ENCODE data around the gene CFAP97D1. TPM values are rescaled to one million over a fixed set of nuclear protein-coding genes. Genes with fewer than 3 reads are reported as not detected.

Gene CFAP97D1
- total RNA-seq, 1 experiment from 2014 or later, result 0.13 TPM

DNA sequence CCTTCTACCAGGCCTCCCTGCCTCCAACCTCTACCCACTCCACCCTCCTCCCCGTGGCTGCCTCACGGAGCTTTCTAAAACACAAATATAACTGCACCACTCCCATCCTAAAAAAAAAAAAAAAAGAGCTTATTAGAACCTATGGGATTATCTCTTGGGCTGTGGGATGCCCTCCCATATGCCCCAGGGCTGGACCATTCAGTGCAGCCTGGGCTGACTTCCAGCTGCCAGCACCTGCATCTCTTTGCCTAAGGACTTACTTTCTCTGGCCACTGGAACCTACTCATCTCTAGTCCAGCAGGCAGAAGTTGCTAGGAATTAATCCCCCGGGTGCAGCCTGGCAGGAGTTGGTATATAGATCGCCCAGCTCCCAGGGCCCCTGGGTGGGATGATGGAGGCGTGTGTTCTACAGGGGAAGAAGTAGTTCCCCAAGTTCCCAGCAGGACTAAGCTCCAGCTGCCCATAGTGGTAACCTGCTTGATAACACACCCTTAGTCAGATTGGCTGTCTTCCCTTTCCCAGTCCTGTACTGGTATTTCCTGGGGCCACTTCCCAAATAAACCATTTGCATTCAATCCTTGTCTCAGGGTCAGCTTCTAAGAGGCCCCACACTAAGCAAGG, 42.4 kb downstream of the CFAP97D1 start:
- POLR2A ChIA-PET, result no interaction called here
- Mint-ChIP-seq H3K4me3 (no peak overlapping the region), H3K27me3 (ENCODE audit: low read depth) (no peaks in the 10 kb centered on the region), H3K36me3 (peaks cover 3% of the 10 kb centered on the region; the same call in 1 of the 2 replicates), H3K4me1 (no peaks in the 10 kb centered on the region), H3K27ac (no peak overlapping the region), H3K9me3 (no peaks in the 10 kb centered on the region)
- ATAC-seq (no peak), DNase-seq (ENCODE audit: low spot score) (no peak)
- CTCF ChIA-PET, result interaction anchor here (3.1 kb wide), 1 partner anchor 24 kb away, joined by 10 read pairs; no protein-coding TSS in a partner anchor
- TF ChIP-seq, protein P1, sequence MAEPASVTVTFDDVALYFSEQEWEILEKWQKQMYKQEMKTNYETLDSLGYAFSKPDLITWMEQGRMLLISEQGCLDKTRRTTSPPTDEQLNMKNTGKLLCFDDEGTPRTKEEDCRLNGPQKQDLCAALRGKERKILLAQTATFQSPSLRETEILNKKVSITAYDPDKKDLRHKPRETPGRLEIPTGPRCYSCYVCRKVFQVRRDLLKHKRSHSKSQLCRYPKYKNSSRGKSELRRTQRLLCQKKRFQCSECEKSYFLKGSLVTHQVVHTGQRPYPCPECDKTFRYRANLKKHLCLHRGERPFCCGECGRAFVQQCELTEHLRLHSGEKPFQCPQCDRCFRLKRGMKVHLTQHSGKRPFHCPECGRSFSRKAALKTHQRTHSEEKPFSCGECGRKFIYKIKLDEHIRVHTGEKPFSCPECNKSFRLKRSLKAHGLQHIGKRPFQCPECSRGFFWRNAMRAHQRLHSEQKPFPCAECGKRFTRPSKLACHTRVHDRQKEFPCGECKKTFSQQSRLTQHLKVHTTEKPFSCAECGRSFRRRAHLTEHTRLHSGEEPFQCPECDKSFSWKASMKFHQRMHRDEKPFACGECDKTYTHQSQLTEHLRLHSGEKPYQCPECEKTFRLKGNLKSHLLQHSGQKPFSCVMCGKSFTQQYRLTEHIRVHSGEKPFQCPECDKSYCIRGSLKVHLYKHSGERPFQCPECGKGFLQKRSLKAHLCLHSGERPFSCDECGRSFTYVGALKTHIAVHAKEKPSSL (CRISPR knock-in tag; conservative IDR thresholded peaks at IDR 0.05), result no peak
- TF ChIP-seq, protein P2, sequence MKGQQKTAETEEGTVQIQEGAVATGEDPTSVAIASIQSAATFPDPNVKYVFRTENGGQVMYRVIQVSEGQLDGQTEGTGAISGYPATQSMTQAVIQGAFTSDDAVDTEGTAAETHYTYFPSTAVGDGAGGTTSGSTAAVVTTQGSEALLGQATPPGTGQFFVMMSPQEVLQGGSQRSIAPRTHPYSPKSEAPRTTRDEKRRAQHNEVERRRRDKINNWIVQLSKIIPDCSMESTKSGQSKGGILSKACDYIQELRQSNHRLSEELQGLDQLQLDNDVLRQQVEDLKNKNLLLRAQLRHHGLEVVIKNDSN (CRISPR knock-in tag; IDR thresholded peaks at IDR 0.05), result no peak
- TF ChIP-seq, protein P3, sequence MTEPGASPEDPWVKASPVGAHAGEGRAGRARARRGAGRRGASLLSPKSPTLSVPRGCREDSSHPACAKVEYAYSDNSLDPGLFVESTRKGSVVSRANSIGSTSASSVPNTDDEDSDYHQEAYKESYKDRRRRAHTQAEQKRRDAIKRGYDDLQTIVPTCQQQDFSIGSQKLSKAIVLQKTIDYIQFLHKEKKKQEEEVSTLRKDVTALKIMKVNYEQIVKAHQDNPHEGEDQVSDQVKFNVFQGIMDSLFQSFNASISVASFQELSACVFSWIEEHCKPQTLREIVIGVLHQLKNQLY (CRISPR knock-in tag; IDR thresholded peaks at IDR 0.05), result no peak
- TF ChIP-seq IRF2 (CRISPR knock-in tag; IDR thresholded peaks at IDR 0.05; ENCODE audit: borderline replicate concordance, low read depth), result no peak

DNA sequence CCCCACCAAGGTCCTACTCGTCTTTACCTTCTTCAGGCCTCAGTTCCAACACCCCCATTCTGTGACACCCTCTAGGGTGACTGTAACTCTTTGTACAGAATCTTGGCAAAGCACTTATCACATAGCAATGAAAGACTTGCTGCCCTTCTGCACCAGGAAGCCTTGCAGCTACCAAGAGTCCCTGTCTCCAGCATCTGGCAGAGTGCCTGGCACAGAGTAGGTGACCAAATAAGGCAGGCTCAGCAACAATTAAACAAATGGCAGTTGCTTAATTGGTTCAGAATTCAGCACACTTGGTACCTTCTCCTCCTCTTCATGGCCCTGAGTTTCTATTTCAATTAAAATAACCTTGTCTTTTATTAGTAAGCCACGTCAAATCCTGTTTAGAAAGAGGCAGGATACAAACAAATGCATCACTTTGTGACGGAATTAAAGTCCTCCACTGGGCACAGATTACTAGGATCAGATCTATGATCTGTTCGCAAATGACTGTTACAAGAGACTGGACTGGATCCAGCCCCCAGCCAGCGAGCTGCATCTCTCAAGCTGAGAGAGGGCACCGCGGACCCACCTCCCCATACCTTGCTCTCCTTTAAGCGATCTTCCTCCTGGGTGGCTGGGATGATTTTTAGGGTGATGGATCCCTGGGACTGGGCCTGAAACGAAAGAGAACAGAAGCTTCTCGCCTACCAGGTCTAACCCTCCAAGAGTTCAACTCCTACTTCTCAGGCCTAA, 43.3 kb downstream of the CFAP97D1 start:
- ChIA-PET POLR2A (no interaction called here), CTCF (interaction anchor here (3.1 kb wide), 1 partner anchor 23 kb away, joined by 10 read pairs; no protein-coding TSS in a partner anchor)
- H3K4me1 Mint-ChIP-seq, result no peaks in the 10 kb centered on the region
- no peak overlapping the region for H3K27ac Mint-ChIP-seq
- H3K9me3 Mint-ChIP-seq, result no peaks in the 10 kb centered on the region
- TF ChIP-seq TCF7 (CRISPR knock-in tag; IDR thresholded peaks at IDR 0.05; ENCODE audit: low read depth), result no peak
- TF ChIP-seq FOXJ3 (CRISPR knock-in tag; IDR thresholded peaks at IDR 0.05; ENCODE audit: borderline replicate concordance), result no peak
- TF ChIP-seq, protein P4, sequence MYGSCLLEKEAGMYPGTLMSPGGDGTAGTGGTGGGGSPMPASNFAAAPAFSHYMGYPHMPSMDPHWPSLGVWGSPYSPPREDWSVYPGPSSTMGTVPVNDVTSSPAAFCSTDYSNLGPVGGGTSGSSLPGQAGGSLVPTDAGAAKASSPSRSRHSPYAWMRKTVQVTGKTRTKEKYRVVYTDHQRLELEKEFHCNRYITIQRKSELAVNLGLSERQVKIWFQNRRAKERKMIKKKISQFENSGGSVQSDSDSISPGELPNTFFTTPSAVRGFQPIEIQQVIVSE (CRISPR knock-in tag; IDR thresholded peaks at IDR 0.05; ENCODE audit: borderline replicate concordance), result no peak
- TF ChIP-seq, protein P5, sequence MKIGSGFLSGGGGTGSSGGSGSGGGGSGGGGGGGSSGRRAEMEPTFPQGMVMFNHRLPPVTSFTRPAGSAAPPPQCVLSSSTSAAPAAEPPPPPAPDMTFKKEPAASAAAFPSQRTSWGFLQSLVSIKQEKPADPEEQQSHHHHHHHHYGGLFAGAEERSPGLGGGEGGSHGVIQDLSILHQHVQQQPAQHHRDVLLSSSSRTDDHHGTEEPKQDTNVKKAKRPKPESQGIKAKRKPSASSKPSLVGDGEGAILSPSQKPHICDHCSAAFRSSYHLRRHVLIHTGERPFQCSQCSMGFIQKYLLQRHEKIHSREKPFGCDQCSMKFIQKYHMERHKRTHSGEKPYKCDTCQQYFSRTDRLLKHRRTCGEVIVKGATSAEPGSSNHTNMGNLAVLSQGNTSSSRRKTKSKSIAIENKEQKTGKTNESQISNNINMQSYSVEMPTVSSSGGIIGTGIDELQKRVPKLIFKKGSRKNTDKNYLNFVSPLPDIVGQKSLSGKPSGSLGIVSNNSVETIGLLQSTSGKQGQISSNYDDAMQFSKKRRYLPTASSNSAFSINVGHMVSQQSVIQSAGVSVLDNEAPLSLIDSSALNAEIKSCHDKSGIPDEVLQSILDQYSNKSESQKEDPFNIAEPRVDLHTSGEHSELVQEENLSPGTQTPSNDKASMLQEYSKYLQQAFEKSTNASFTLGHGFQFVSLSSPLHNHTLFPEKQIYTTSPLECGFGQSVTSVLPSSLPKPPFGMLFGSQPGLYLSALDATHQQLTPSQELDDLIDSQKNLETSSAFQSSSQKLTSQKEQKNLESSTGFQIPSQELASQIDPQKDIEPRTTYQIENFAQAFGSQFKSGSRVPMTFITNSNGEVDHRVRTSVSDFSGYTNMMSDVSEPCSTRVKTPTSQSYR (CRISPR knock-in tag; IDR thresholded peaks at IDR 0.05), result no peak
- no peak for TF ChIP-seq MXD4 (CRISPR knock-in tag; IDR thresholded peaks at IDR 0.05; ENCODE audit: borderline replicate concordance)
- no peak for TF ChIP-seq ZNF232 (CRISPR knock-in tag; IDR thresholded peaks at IDR 0.05)
- no peak for TF ChIP-seq NR1H2 (CRISPR knock-in tag; IDR thresholded peaks at IDR 0.05)
- no peak for TF ChIP-seq ZNF423 (CRISPR knock-in tag; IDR thresholded peaks at IDR 0.05)
- TF ChIP-seq, protein P6, sequence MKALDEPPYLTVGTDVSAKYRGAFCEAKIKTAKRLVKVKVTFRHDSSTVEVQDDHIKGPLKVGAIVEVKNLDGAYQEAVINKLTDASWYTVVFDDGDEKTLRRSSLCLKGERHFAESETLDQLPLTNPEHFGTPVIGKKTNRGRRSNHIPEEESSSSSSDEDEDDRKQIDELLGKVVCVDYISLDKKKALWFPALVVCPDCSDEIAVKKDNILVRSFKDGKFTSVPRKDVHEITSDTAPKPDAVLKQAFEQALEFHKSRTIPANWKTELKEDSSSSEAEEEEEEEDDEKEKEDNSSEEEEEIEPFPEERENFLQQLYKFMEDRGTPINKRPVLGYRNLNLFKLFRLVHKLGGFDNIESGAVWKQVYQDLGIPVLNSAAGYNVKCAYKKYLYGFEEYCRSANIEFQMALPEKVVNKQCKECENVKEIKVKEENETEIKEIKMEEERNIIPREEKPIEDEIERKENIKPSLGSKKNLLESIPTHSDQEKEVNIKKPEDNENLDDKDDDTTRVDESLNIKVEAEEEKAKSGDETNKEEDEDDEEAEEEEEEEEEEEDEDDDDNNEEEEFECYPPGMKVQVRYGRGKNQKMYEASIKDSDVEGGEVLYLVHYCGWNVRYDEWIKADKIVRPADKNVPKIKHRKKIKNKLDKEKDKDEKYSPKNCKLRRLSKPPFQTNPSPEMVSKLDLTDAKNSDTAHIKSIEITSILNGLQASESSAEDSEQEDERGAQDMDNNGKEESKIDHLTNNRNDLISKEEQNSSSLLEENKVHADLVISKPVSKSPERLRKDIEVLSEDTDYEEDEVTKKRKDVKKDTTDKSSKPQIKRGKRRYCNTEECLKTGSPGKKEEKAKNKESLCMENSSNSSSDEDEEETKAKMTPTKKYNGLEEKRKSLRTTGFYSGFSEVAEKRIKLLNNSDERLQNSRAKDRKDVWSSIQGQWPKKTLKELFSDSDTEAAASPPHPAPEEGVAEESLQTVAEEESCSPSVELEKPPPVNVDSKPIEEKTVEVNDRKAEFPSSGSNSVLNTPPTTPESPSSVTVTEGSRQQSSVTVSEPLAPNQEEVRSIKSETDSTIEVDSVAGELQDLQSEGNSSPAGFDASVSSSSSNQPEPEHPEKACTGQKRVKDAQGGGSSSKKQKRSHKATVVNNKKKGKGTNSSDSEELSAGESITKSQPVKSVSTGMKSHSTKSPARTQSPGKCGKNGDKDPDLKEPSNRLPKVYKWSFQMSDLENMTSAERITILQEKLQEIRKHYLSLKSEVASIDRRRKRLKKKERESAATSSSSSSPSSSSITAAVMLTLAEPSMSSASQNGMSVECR (CRISPR knock-in tag; IDR thresholded peaks at IDR 0.05; ENCODE audit: borderline replicate concordance), result no peak
- TF ChIP-seq ZNF219 (CRISPR knock-in tag; IDR thresholded peaks at IDR 0.05; ENCODE audit: borderline replicate concordance), result no peak
- DNase-seq (ENCODE audit: low spot score) (no peak), ATAC-seq (no peak)
- no peaks in the 10 kb centered on the region for H3K27me3 Mint-ChIP-seq (ENCODE audit: low read depth)
- no peak overlapping the region for H3K4me3 Mint-ChIP-seq
- peaks cover 5% of the 10 kb centered on the region; the same call in 1 of the 2 replicates for H3K36me3 Mint-ChIP-seq
